ENCODE measurements around the gene GLRX. TPM values are rescaled to one million over a fixed set of nuclear protein-coding genes. Genes with fewer than 3 reads are reported as not detected.

GLRX gene
- total and polyA plus RNA-seq, 2 of the 13 experiments (the other 11 are each of a cell fraction or from before 2014, with no cell fraction given) = 63.8 to 499 TPM

DNA sequence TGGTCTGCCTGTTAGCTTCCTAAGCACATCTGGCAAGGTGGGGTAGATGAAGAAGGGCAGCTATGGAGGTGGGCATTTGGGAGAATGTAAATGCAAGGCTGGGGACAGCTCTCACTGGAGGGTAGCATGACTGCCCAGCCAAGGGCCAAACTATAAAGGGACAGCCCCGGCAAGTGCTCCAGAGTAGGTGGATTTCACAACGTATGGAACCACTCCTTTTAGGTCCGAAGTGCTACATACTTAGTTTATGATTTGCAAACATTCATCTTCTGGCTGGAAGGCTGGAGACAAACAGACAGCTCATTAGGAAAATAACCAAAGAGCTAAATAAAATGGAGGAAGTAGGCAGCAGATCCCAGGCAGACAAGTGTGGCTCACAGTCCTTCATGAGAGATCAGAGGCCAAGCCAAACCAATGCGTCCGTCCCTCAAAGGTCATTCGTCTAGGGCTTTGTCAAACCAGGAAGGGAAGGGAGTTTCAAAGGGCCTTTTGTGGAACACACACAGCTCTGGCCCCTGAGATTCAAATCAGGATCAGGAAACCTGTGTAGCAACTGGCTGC, 42.5 kb upstream of the GLRX start (continued):
- TF ChIP-seq NCOA5 (CRISPR knock-in tag; IDR thresholded peaks at IDR 0.05) (no peak), ZNF17 (CRISPR knock-in tag; IDR thresholded peaks at IDR 0.05) (no peak), ZNF160 (CRISPR knock-in tag; IDR thresholded peaks at IDR 0.05) (no peak), HNRNPK (IDR thresholded peaks at IDR 0.05; ENCODE audit: low read depth, low read length, poor library complexity, severe bottlenecking) (no peak), ZFP41 (CRISPR knock-in tag; IDR thresholded peaks at IDR 0.05; ENCODE audit: borderline replicate concordance) (no peak), KDM5B (CRISPR knock-in tag; IDR thresholded peaks at IDR 0.05; ENCODE audit: borderline replicate concordance) (no peak), ZNF816 (CRISPR knock-in tag; IDR thresholded peaks at IDR 0.05; ENCODE audit: borderline replicate concordance) (no peak), TAF15 (IDR thresholded peaks at IDR 0.05; ENCODE audit: low read depth, low read length, poor library complexity, severe bottlenecking) (no peak), SSRP1 (CRISPR knock-in tag; IDR thresholded peaks at IDR 0.05) (peak; percentile 59; the same call in 1 of the 2 replicates), ZNF234 (CRISPR knock-in tag; conservative IDR thresholded peaks at IDR 0.05) (no peak), HNF4A (CRISPR knock-in tag; IDR thresholded peaks at IDR 0.05) (no peak; the same call in none of the 2 replicates), ZNF550 (CRISPR knock-in tag; IDR thresholded peaks at IDR 0.05; ENCODE audit: borderline replicate concordance) (no peak), KLF15 (CRISPR knock-in tag; IDR thresholded peaks at IDR 0.05; ENCODE audit: borderline replicate concordance) (no peak), ARNT (IDR thresholded peaks at IDR 0.05) (no peak), TCF7 (IDR thresholded peaks at IDR 0.05; ENCODE audit: low read depth) (peak; percentile 61; the same call in 1 of the 2 replicates), KLF6 (CRISPR knock-in tag; IDR thresholded peaks at IDR 0.05) (0 out of 2 replicates have a peak, but pooled peaks have one; percentile 33), LCORL (IDR thresholded peaks at IDR 0.05) (peak; percentile 24; the same call in 1 of the 2 replicates), LCORL (CRISPR knock-in tag; IDR thresholded peaks at IDR 0.05) (peak; percentile 90), ZNF530 (CRISPR knock-in tag; IDR thresholded peaks at IDR 0.05; ENCODE audit: low read depth) (no peak), ZNF441 (CRISPR knock-in tag; IDR thresholded peaks at IDR 0.05; ENCODE audit: borderline replicate concordance) (0 out of 2 replicates have a peak, but pooled peaks have one; percentile 67), ASH2L (IDR thresholded peaks at IDR 0.05; ENCODE audit: insufficient read length, low read depth, low read length) (peak; percentile 78), ZBTB38 (CRISPR knock-in tag; IDR thresholded peaks at IDR 0.05) (0 out of 2 replicates have a peak, but pooled peaks have one; percentile 27), POLR2G (IDR thresholded peaks at IDR 0.05; ENCODE audit: low read depth, low read length) (peak; percentile 72), ZNF121 (CRISPR knock-in tag; IDR thresholded peaks at IDR 0.05) (no peak)
- TF ChIP-seq, protein P1, sequence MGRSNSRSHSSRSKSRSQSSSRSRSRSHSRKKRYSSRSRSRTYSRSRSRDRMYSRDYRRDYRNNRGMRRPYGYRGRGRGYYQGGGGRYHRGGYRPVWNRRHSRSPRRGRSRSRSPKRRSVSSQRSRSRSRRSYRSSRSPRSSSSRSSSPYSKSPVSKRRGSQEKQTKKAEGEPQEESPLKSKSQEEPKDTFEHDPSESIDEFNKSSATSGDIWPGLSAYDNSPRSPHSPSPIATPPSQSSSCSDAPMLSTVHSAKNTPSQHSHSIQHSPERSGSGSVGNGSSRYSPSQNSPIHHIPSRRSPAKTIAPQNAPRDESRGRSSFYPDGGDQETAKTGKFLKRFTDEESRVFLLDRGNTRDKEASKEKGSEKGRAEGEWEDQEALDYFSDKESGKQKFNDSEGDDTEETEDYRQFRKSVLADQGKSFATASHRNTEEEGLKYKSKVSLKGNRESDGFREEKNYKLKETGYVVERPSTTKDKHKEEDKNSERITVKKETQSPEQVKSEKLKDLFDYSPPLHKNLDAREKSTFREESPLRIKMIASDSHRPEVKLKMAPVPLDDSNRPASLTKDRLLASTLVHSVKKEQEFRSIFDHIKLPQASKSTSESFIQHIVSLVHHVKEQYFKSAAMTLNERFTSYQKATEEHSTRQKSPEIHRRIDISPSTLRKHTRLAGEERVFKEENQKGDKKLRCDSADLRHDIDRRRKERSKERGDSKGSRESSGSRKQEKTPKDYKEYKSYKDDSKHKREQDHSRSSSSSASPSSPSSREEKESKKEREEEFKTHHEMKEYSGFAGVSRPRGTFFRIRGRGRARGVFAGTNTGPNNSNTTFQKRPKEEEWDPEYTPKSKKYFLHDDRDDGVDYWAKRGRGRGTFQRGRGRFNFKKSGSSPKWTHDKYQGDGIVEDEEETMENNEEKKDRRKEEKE (IDR thresholded peaks at IDR 0.05) = no peak
- TF ChIP-seq, protein P2, sequence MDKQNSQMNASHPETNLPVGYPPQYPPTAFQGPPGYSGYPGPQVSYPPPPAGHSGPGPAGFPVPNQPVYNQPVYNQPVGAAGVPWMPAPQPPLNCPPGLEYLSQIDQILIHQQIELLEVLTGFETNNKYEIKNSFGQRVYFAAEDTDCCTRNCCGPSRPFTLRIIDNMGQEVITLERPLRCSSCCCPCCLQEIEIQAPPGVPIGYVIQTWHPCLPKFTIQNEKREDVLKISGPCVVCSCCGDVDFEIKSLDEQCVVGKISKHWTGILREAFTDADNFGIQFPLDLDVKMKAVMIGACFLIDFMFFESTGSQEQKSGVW (CRISPR knock-in tag; IDR thresholded peaks at IDR 0.05; ENCODE audit: borderline replicate concordance) = no peak
- TF ChIP-seq, protein P3, sequence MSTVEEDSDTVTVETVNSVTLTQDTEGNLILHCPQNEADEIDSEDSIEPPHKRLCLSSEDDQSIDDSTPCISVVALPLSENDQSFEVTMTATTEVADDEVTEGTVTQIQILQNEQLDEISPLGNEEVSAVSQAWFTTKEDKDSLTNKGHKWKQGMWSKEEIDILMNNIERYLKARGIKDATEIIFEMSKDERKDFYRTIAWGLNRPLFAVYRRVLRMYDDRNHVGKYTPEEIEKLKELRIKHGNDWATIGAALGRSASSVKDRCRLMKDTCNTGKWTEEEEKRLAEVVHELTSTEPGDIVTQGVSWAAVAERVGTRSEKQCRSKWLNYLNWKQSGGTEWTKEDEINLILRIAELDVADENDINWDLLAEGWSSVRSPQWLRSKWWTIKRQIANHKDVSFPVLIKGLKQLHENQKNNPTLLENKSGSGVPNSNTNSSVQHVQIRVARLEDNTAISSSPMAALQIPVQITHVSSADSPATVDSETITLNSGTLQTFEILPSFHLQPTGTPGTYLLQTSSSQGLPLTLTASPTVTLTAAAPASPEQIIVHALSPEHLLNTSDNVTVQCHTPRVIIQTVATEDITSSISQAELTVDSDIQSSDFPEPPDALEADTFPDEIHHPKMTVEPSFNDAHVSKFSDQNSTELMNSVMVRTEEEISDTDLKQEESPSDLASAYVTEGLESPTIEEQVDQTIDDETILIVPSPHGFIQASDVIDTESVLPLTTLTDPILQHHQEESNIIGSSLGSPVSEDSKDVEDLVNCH (CRISPR knock-in tag; IDR thresholded peaks at IDR 0.05) = no peak

Data from HepG2 (cell line).